ENCODE results near the gene RAB27A. TPM values are rescaled to one million over a fixed set of nuclear protein-coding genes. Genes with fewer than 3 reads are reported as not detected.

RAB27A gene
- total and polyA plus RNA-seq, 2 experiments from 2014 or later, result 7.7 to 11.9 TPM

GRCh38 chr15:55279746-55280351 is 9.8 kb downstream of the RAB27A start:
- Histone ChIP-seq H3K27me3 (no peaks in the 10 kb centered on the region), H3K4me3 (no peak overlapping the region), H3K9me3 (ENCODE audit: low read depth) (no peaks in the 10 kb centered on the region), H3K27ac (no peak overlapping the region), H3K36me3 (no peaks in the 10 kb centered on the region), H3K4me1 (ENCODE audit: low read depth) (peaks cover 10% of the 10 kb centered on the region)
- no peak for TF ChIP-seq CTCF (IDR thresholded peaks at IDR 0.05; ENCODE audit: low read depth, low read length)
- peak in 1 of 2 donors; percentile 73 for DNase-seq (ENCODE audit: low read depth in 1 of 2, low spot score in 1 of 2)

DNA sequence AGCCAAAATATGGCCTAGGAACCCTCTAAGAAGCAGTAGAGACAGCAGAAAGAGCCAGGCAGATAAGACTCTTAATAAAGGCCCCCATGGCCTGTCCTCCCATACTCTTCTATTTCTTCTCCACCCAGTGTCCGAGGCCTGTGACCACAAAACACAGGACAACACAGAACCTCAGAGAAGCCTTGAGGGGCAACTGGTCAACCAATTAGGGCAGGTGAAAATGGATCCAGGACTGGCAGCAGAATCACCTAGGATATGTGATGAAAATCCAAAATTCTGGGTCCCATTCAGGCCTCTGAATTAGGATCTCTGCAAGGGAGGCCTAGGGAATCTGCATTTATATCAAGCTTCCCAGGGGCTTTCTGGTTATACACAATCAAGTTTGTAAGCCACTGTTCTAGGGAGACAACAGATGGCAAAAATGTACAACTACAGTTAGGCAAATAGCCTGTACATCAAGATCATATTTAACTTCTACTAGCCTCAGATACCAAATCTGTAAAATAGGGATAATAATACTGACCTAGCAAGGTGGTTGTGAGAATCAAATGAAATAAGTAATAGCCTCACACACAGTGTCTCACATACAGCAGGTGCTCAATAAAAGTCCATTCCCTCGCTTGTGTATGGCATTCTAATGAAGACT is 10.4 kb downstream of the RAB27A start:
- H3K9me3 ChIP-seq (ENCODE audit: low read depth), result no peaks in the 10 kb centered on the region
- H3K4me3 ChIP-seq, result no peak overlapping the region
- no peak for TF ChIP-seq CTCF (IDR thresholded peaks at IDR 0.05; ENCODE audit: low read depth, low read length)
- peaks cover 4% of the 10 kb centered on the region for H3K4me1 ChIP-seq (ENCODE audit: low read depth)
- H3K27ac ChIP-seq, result no peak overlapping the region
- no peaks in the 10 kb centered on the region for H3K27me3 ChIP-seq
- H3K36me3 ChIP-seq, result no peaks in the 10 kb centered on the region
- no peak for DNase-seq (ENCODE audit: low read depth in 1 of 2, low spot score in 1 of 2)

- no peak for TF ChIP-seq CTCF (IDR thresholded peaks at IDR 0.05; ENCODE audit: low read depth, low read length)
- Histone ChIP-seq H3K4me1 (ENCODE audit: low read depth) (no peaks in the 10 kb centered on the region), H3K36me3 (no peaks in the 10 kb centered on the region), H3K27me3 (no peaks in the 10 kb centered on the region), H3K9me3 (ENCODE audit: low read depth) (no peaks in the 10 kb centered on the region), H3K4me3 (no peak overlapping the region), H3K27ac (no peak overlapping the region)
- DNase-seq (ENCODE audit: low read depth in 1 of 2, low spot score in 1 of 2), result no peak
These were observed 11.9 kb downstream of the RAB27A start for GRCh38 chr15:55277715-55278114.

DNA sequence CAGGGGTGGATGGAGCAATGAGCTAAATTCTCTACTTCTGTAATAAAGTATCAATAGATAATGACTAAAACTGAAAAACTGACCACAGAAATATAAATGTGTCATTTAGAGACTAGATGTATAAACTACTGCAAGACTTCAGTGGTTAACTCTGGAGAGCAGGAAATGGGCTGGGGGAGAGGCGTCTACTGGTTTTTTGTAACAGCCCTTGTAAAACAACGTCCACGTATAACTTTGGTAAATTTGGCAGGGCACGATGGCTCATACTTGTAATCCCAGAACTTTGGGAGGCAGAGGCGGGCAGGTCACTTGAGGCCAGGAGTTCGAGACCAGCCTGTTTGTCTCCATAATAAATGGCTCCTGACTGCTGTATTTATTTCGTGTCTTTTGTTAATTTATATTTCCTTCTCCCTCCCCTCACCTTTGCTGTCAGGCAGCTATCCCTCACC is 12.5 kb downstream of the RAB27A start:
- Histone ChIP-seq H3K27me3 (no peaks in the 10 kb centered on the region), H3K36me3 (no peaks in the 10 kb centered on the region), H3K4me3 (no peak overlapping the region), H3K9me3 (ENCODE audit: low read depth) (no peaks in the 10 kb centered on the region), H3K27ac (no peak overlapping the region), H3K4me1 (ENCODE audit: low read depth) (no peaks in the 10 kb centered on the region)
- peak in 1 of 2 donors; percentile 48 for DNase-seq (ENCODE audit: low read depth in 1 of 2, low spot score in 1 of 2)
- TF ChIP-seq CTCF (IDR thresholded peaks at IDR 0.05; ENCODE audit: low read depth, low read length), result no peak

DNA sequence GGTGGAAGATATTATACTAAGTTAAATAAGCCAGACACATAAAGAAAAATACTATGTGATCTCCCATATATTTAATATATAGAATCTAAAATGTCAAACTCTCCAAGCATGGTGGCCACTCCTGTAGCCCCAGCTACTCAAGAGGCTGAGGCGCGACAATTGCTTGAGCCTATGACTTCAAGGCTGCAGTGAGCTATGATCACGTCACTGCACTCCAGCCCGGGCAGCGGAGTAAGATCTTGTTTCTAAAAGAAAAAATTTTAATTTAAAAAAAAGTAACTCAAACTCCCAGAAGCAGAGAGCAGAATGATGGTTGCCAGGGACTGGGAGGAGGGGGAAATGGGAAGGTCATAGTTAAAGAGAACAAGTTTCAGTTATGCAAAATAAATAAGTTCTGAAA is 13.3 kb downstream of the RAB27A start:
- Histone ChIP-seq H3K27ac (no peak overlapping the region), H3K4me3 (no peak overlapping the region), H3K27me3 (no peaks in the 10 kb centered on the region), H3K36me3 (no peaks in the 10 kb centered on the region), H3K4me1 (ENCODE audit: low read depth) (no peaks in the 10 kb centered on the region), H3K9me3 (ENCODE audit: low read depth) (no peaks in the 10 kb centered on the region)
- TF ChIP-seq CTCF (IDR thresholded peaks at IDR 0.05; ENCODE audit: low read depth, low read length), result no peak
- DNase-seq (ENCODE audit: low read depth in 1 of 2, low spot score in 1 of 2), result no peak
